Lung (tissue), 12 donors: ENCODE results near the gene DSP. TPM values are rescaled to one million over a fixed set of nuclear protein-coding genes. Genes with fewer than 3 reads are reported as not detected.

Source experiments
- ATAC-seq: fragments of 200-7000 bp; cut with Tn5 transposase; one replicate; pipeline ENCODE4 v1.9.1; 2020; ENCODE audit warnings: moderate number of reproducible peaks; ENCODE audit not compliant: insufficient read depth, low FRiP score
- DNase-seq, 3 donors: peaks; one replicate each; pipeline ENCODE4 v3.0.0-alpha.2; 2013 to 2017
- H3K27ac ChIP-seq, 2 donors: one replicate each; pipeline ENCODE4 v1.5.1; 2013; ENCODE audit warnings: mild to moderate bottlenecking in 2 of 2, moderate library complexity in 2 of 2, control low read depth in 1 of 2, inconsistent platforms in 1 of 2, low read depth in 1 of 2, low read length in 1 of 2
- H3K27me3 ChIP-seq, 3 donors: one replicate each; pipeline ENCODE4 v1.5.1; 2013; ENCODE audit warnings: low read length in 2 of 3; ENCODE audit not compliant: control insufficient read depth in 3 of 3, insufficient read depth in 3 of 3
- H3K36me3 ChIP-seq, 4 donors: one replicate each; pipeline ENCODE4 v1.5.1; 2013; ENCODE audit warnings: low read length in 4 of 4, mild to moderate bottlenecking in 1 of 4, moderate library complexity in 1 of 4; ENCODE audit not compliant: control insufficient read depth in 4 of 4, insufficient read depth in 4 of 4
- H3K4me1 ChIP-seq, 5 donors: one replicate each; pipeline ENCODE4 v1.5.1; 2013; ENCODE audit warnings: low read length in 5 of 5, mild to moderate bottlenecking in 2 of 5, moderate library complexity in 1 of 5; ENCODE audit not compliant: control insufficient read depth in 5 of 5, insufficient read depth in 5 of 5
- H3K4me3 ChIP-seq: one replicate; pipeline ENCODE4 v1.5.1; 2013; ENCODE audit warnings: mild to moderate bottlenecking, control low read depth, moderate library complexity
- H3K9ac ChIP-seq, 2 donors: one replicate each; pipeline ENCODE4 v1.5.1; 2013; ENCODE audit warnings: low read length in 2 of 2, control low read depth in 1 of 2; ENCODE audit not compliant: insufficient read depth in 1 of 2
- H3K9me3 ChIP-seq, 4 donors: one replicate each; pipeline ENCODE4 v1.5.1; 2013; ENCODE audit warnings: low read length in 3 of 4, mild to moderate bottlenecking in 1 of 4, moderate library complexity in 1 of 4; ENCODE audit not compliant: control insufficient read depth in 4 of 4, insufficient read depth in 3 of 4
- WGBS, 2 donors: extraction: QIAGEN DNeasy Blood & Tissue Kit; methylation state at CpG; one replicate each; pipeline ENCODE4 v1.1.7; 2013; 5-methylcytosine and 5-hydroxymethylcytosine counted together
- polyA plus RNA-seq, 2 donors: library from polyadenylated mRNA; stranded (reverse); fragments of 200-250 nt; gene quantifications; one replicate each; pipeline ENCODE4 v1.2.1, GENCODE V29; 2013
- total RNA-seq, 2 donors: library from RNA; depleted of rRNA in 1 of 2; stranded (reverse); fragments of >200 nt in 1 of 2; gene quantifications; one replicate each; pipeline ENCODE4 v1.2.1, GENCODE V29; 2014 to 2021
- TF ChIP-seq, protein P1 (sequence below): IDR thresholded peaks from 2 replicates; pipeline ENCODE4 v1.5.1; 2012; ENCODE audit warnings: mild to moderate bottlenecking; ENCODE audit errors: control extremely low read depth, extremely low read depth
- donor health status: control.
- donor health status: control.
- donor health status: Bipolar disorder and iron deficiency.
- donor health status: healthy.
- donor health status: DM: yes; HTN: yes; CAD: no.

DSP gene
- total and polyA plus RNA-seq, 4 donors, result 2.9 to 73.2 (median 19.4) TPM

DNA sequence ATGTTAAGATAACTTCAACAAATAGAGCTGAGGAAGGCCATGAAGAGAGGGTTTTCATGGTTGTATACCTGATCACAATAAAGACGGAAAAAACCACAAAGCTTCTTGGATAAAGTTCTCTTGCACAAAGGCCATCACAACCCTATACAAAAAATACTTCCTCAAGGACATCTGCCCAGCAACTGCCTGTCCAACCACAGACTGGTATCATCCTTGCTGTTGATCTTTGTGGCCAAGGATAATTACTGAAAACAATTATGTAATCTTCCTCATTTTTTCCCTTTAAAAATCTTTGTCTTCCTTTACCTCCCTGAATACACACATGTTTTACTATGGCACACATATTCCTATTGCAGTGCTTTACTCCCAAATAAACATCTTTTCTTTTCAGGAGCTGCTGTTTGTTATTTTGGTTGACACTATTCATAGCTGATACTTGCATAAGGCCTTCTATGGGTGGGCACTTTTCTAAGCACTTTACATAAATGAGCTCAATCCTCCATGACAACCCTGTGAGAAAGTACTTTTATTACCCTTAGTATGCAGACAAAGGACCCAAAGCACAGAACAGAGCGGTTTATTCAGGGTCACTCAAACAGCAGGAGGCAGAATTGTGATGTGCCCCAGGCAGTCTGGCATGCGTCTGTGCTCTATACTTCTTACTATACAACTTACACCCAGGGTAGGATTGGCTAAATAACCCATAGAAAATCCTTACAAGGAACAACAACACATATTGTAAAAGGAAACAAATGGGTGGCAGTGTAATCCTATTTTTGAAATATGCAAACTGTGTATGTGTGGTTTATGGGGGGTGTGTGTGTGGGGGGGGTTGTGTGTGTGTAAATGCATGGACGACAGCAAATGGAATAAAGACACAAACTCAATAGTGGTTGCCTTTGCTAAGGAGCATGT is 83.6 kb downstream of the DSP start:
- Histone ChIP-seq H3K9ac (no peak overlapping the region), H3K9me3 (no peaks in the 10 kb centered on the region), H3K36me3 (no peaks in the 10 kb centered on the region), H3K4me1 (no peaks in the 10 kb centered on the region), H3K27me3 (no peaks in the 10 kb centered on the region), H3K27ac (no peak overlapping the region), H3K4me3 (no peak overlapping the region)
- DNase-seq, result no peak
- TF ChIP-seq, protein P1, sequence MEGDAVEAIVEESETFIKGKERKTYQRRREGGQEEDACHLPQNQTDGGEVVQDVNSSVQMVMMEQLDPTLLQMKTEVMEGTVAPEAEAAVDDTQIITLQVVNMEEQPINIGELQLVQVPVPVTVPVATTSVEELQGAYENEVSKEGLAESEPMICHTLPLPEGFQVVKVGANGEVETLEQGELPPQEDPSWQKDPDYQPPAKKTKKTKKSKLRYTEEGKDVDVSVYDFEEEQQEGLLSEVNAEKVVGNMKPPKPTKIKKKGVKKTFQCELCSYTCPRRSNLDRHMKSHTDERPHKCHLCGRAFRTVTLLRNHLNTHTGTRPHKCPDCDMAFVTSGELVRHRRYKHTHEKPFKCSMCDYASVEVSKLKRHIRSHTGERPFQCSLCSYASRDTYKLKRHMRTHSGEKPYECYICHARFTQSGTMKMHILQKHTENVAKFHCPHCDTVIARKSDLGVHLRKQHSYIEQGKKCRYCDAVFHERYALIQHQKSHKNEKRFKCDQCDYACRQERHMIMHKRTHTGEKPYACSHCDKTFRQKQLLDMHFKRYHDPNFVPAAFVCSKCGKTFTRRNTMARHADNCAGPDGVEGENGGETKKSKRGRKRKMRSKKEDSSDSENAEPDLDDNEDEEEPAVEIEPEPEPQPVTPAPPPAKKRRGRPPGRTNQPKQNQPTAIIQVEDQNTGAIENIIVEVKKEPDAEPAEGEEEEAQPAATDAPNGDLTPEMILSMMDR, result no peak
- 65 to 75% methylated on average over 4 of the region's 4 CpGs for WGBS, 2 donors
- ATAC-seq, result no peak

DNA sequence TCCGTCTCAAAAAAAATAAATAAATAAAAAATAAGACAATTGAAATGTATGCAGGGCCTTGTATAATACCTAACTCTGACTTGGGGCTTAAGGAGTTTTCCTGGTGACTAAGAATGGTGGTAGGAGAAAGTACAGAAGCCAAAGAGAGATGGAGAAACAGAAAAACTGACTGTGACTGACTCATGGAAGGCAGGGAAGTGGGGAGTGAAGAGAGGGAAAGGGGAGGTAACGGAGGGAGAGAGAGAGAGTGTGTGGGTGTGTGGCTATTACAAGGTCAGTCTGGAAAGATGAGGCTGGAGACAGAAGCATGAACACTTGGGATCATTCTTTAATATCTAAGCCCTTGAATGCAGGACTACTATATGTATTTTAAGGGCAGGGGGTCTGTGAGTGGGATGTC is 87.0 kb downstream of the DSP start:
- no peaks in the 10 kb centered on the region for H3K4me1 ChIP-seq
- DNase-seq (no peak), ATAC-seq (no peak)
- no peaks in the 10 kb centered on the region for H3K27me3 ChIP-seq
- TF ChIP-seq, protein P1, result no peak
- no peak overlapping the region for H3K9ac ChIP-seq
- no peaks in the 10 kb centered on the region for H3K9me3 ChIP-seq
- H3K27ac ChIP-seq, result no peak overlapping the region
- no peak overlapping the region for H3K4me3 ChIP-seq
- H3K36me3 ChIP-seq, result no peaks in the 10 kb centered on the region
- 87 to 93% methylated on average over 2 of the region's 2 CpGs for WGBS, 2 donors

DNA sequence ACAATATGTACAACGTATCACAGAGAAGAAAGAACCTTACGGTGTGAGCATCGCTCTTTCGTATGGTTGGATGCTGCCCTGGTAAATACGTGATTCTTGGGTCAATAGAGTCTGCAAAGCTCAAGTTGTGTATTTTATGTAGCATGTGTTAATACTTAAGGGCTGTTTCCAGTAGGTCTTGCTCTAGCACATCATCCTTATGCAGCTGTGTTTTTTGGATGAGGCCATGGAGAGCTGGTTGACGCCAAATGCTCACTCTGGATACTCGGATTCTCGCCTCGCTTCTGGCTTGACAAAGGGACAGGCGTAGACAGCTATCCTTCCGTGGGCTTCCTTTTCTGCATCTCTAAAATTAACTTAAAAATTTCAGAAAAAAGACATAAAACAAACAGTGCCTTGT is 87.4 kb downstream of the DSP start:
- no peaks in the 10 kb centered on the region for H3K4me1 ChIP-seq
- no peak overlapping the region for H3K4me3 ChIP-seq
- H3K27ac ChIP-seq, result no peak overlapping the region
- no peak for ATAC-seq
- no peak overlapping the region for H3K9ac ChIP-seq
- no peaks in the 10 kb centered on the region for H3K36me3 ChIP-seq
- no peaks in the 10 kb centered on the region for H3K27me3 ChIP-seq
- DNase-seq, result no peak
- TF ChIP-seq, protein P1, result no peak
- WGBS, 2 donors, result 90 to 94% methylated on average over 11 of the region's 11 CpGs
- H3K9me3 ChIP-seq, result no peaks in the 10 kb centered on the region
